B cell (primary cell): ENCODE data around the gene SLC12A4.

ENCODE experiments used
- EZH2 ChIP-seq: IDR thresholded peaks from 2 replicates; pipeline ENCODE4 v1.6.1; 2012; ENCODE audit warnings: borderline replicate concordance, low read depth, mild to moderate bottlenecking, moderate library complexity, low read length; ENCODE audit not compliant: insufficient read depth, poor library complexity, severe bottlenecking
- TF ChIP-seq, protein P1 (sequence below): fragments of 200-600 bp; IDR thresholded peaks from one replicate; pipeline ENCODE4 v1.8.0; 2022; ENCODE audit warnings: antibody characterized with exemption, mild to moderate bottlenecking

- TF ChIP-seq, protein P1, sequence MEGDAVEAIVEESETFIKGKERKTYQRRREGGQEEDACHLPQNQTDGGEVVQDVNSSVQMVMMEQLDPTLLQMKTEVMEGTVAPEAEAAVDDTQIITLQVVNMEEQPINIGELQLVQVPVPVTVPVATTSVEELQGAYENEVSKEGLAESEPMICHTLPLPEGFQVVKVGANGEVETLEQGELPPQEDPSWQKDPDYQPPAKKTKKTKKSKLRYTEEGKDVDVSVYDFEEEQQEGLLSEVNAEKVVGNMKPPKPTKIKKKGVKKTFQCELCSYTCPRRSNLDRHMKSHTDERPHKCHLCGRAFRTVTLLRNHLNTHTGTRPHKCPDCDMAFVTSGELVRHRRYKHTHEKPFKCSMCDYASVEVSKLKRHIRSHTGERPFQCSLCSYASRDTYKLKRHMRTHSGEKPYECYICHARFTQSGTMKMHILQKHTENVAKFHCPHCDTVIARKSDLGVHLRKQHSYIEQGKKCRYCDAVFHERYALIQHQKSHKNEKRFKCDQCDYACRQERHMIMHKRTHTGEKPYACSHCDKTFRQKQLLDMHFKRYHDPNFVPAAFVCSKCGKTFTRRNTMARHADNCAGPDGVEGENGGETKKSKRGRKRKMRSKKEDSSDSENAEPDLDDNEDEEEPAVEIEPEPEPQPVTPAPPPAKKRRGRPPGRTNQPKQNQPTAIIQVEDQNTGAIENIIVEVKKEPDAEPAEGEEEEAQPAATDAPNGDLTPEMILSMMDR, result no peak
- no peak for TF ChIP-seq EZH2
These were observed 65.6 kb downstream of the SLC12A4 start for GRCh38 chr16:67902831-67903230.
